ENCODE data around the gene PUS7L.

PUS7L gene

DNA sequence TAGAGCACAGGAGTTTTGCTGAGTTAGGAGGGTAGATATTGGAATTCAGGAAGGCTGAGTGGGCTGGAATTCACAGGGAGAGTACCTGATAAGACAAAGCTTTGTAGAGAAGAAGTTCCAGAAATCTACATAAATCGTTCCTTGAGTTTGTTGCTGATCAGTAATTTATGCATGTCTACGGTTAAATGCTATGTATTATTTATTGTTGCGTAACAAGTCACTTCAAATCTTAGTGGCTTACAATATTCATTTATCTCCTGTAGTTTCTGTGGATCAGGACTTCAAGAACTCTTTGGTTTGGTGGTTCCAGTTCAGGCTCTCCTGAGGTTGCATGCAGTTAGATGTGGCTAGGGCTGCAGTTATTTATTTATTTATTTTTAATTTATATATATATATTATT, 7.8 kb downstream of the PUS7L start:
- TF ChIP-seq, protein P1, sequence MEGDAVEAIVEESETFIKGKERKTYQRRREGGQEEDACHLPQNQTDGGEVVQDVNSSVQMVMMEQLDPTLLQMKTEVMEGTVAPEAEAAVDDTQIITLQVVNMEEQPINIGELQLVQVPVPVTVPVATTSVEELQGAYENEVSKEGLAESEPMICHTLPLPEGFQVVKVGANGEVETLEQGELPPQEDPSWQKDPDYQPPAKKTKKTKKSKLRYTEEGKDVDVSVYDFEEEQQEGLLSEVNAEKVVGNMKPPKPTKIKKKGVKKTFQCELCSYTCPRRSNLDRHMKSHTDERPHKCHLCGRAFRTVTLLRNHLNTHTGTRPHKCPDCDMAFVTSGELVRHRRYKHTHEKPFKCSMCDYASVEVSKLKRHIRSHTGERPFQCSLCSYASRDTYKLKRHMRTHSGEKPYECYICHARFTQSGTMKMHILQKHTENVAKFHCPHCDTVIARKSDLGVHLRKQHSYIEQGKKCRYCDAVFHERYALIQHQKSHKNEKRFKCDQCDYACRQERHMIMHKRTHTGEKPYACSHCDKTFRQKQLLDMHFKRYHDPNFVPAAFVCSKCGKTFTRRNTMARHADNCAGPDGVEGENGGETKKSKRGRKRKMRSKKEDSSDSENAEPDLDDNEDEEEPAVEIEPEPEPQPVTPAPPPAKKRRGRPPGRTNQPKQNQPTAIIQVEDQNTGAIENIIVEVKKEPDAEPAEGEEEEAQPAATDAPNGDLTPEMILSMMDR (IDR thresholded peaks at IDR 0.05; ENCODE audit: low read depth, low read length, missing control alignments) = no peak
- H3K4me3 ChIP-seq (replicated peaks; ENCODE audit: low read depth, low read length) = no peak overlapping the region
- DNase-seq (ENCODE audit: extremely low read depth, low read depth) = no peak

DNA sequence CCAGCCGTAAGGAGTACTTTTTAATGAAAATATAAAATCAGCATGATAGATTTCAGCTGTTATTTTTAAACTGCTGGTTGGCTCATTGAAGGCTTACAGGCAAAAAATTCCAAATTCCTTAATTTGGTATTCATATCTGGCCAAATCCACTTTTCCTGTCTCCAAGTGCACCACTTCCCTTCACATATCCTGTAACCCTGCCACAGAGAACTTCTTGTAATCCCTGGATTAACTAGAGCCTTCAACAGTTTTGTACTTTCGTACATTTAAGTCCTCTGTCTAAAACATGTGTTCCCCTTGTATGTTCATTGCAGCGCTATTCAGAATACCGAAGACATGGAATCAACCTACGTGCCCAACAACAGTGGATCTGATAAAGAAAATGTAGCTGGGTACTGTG, 9.6 kb downstream of the PUS7L start:
- TF ChIP-seq, protein P1 (IDR thresholded peaks at IDR 0.05; ENCODE audit: low read depth, low read length, missing control alignments) = no peak
- no peak for DNase-seq (ENCODE audit: extremely low read depth, low read depth)
- H3K4me3 ChIP-seq (replicated peaks; ENCODE audit: low read depth, low read length) = no peak overlapping the region

DNA sequence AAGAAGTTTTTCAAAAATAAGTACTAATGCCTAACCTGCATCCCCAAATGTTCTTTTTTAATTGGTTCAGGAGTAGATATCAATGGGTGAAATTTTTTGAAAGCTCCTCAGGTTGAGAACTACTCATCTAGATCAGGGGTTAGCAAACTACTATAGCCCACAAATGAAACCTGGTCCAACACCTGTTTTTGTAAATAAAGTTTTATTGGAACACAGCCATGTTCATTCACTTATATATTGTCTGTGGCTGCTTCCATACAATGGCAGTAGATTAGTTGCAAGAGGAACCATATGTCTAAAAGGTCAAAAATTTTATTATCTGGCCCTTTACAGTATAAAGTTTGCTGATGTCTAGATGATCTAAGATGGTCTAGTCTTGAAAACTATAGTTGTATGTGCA, 13.8 kb downstream of the PUS7L start:
- TF ChIP-seq, protein P1 (IDR thresholded peaks at IDR 0.05; ENCODE audit: low read depth, low read length, missing control alignments) = no peak
- no peak for DNase-seq (ENCODE audit: extremely low read depth, low read depth)
- H3K4me3 ChIP-seq (replicated peaks; ENCODE audit: low read depth, low read length) = no peak overlapping the region

DNA sequence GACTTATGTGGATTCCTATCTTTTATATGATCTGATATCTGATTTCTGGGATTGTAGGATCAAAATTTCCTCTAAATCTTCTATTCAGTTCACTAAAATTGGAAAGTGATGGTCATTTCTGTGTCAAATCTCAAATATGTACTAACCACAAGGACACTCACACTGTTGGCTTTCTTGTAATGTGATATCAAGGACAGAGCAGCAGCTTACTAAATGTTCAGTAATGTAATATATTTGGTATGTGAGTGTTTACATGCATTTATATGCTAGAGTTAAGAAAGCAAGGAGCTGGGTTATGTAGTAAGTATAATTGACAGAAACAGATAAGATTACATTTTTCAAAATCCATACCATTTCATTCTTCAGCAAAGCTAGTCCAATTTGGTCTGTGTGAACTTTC, 16.5 kb downstream of the PUS7L start:
- no peak overlapping the region for H3K4me3 ChIP-seq (replicated peaks; ENCODE audit: low read depth, low read length)
- TF ChIP-seq, protein P1 (IDR thresholded peaks at IDR 0.05; ENCODE audit: low read depth, low read length, missing control alignments) = no peak
- peak; percentile 17 for DNase-seq (ENCODE audit: extremely low read depth, low read depth)

DNA sequence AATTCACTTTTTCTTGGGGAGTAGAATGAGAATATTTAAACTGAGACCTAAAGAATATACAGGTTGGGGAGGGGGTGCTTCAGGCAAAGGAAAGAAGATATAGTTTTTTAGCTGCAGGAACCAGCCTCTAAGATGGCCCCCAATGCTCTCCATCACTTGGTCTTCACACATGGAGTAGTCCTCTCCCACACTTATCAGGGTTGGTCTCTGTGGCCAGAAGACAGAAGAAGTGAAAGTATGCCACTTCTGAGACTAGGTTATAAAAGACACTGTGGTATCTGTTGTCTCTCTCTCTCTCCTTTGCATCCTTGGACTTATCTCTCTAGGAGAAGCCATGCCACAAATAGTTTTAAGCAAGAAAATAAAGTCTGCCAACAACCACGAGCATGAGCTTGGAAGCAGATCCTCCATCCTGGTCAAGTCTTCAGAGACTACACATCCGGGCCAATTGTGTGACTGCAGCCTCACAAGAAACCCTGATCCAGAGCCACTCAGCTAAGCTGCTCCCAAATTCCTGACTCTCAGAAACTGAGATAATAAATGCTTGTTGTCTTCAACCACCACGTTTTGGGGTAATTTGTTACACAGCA, 18.0 kb downstream of the PUS7L start:
- no peak overlapping the region for H3K4me3 ChIP-seq (replicated peaks; ENCODE audit: low read depth, low read length)
- TF ChIP-seq, protein P1 (IDR thresholded peaks at IDR 0.05; ENCODE audit: low read depth, low read length, missing control alignments) = no peak
- DNase-seq (ENCODE audit: extremely low read depth, low read depth) = no peak

DNA sequence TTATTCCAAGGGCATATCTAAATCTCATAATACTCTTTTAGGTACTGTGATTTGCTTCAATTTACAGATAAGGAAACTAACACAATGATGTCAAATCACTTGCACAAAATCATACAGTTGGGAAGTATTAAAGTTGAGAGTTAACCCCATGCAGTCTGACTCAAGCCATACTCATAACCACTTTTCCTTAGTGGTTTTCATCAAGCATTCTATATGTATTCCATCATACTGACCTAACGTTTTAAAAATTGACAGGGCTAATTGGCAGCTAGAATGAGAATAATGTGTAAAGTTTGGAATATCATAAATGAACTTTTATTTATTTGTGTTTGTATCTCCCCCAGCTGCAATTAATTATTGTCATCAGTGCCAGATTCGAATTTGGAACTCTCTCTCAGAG, 20.9 kb downstream of the PUS7L start:
- TF ChIP-seq, protein P1 (IDR thresholded peaks at IDR 0.05; ENCODE audit: low read depth, low read length, missing control alignments) = no peak
- no peak overlapping the region for H3K4me3 ChIP-seq (replicated peaks; ENCODE audit: low read depth, low read length)
- peak; percentile 10 for DNase-seq (ENCODE audit: extremely low read depth, low read depth)

DNA sequence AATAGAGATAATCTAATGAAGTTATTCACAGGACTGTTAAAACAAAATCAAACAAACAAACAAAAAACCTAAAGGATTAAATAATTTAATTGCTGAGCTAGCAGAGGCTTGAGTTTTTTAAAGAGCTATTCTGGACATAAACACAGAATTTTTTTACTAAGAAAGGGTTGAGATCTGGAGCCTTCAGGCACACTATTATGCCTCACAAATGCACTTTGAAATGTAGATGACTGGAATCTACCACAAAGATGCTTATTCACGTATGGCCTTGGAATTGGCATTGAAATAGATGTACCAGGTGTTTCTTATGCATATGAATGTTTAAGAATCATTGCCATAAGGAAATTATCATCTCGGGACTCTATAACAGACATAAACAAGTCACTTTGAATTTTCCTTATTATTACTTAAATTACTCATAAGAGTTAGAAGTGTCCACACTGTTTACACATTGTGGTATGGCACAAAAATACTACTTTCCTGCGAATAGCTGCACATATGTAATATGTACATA, 21.6 kb downstream of the PUS7L start:
- TF ChIP-seq, protein P1 (IDR thresholded peaks at IDR 0.05; ENCODE audit: low read depth, low read length, missing control alignments) = no peak
- peak; percentile 9 for DNase-seq (ENCODE audit: extremely low read depth, low read depth)
- H3K4me3 ChIP-seq (replicated peaks; ENCODE audit: low read depth, low read length) = no peak overlapping the region
